ENCODE measurements around the gene SMYD3. TPM values are rescaled to one million over a fixed set of nuclear protein-coding genes. Genes with fewer than 3 reads are reported as not detected.

Gene SMYD3
- total RNA-seq, 1 donor from 2014 or later = 34.9 TPM

- Mint-ChIP-seq H3K36me3 (no peaks in the 10 kb centered on the region), H3K9me3 (no peaks in the 10 kb centered on the region), H3K4me1 (peaks cover 16% of the 10 kb centered on the region), H3K27ac (peak overlapping the region; percentile 33), H3K4me3 (no peak overlapping the region), H3K27me3 (ENCODE audit: low read depth) (no peaks in the 10 kb centered on the region)
- TF ChIP-seq CTCF (IDR thresholded peaks at IDR 0.05; ENCODE audit: unreplicated experiment) = no peak
- no peak for DNase-seq (ENCODE audit: low spot score in 2 of 2, unreplicated experiment in 2 of 2)
Observed at GRCh38 chr1:246139745-246140182, 367.3 kb downstream of the SMYD3 start.

- no peaks in the 10 kb centered on the region for H3K36me3 Mint-ChIP-seq
- H3K4me3 Mint-ChIP-seq = no peak overlapping the region
- no peak for DNase-seq (ENCODE audit: low spot score in 2 of 2, unreplicated experiment in 2 of 2)
- no peaks in the 10 kb centered on the region for H3K27me3 Mint-ChIP-seq (ENCODE audit: low read depth)
- H3K9me3 Mint-ChIP-seq = no peaks in the 10 kb centered on the region
- H3K27ac Mint-ChIP-seq = no peak overlapping the region
- no peak for TF ChIP-seq CTCF (IDR thresholded peaks at IDR 0.05; ENCODE audit: unreplicated experiment)
- peaks cover 16% of the 10 kb centered on the region for H3K4me1 Mint-ChIP-seq
Observed at GRCh38 chr1:246138781-246139180, 368.3 kb downstream of the SMYD3 start.

- Mint-ChIP-seq H3K36me3 (no peaks in the 10 kb centered on the region), H3K27me3 (ENCODE audit: low read depth) (no peaks in the 10 kb centered on the region), H3K27ac (no peak overlapping the region), H3K4me1 (peaks cover 16% of the 10 kb centered on the region), H3K4me3 (no peak overlapping the region), H3K9me3 (no peaks in the 10 kb centered on the region)
- TF ChIP-seq CTCF (IDR thresholded peaks at IDR 0.05; ENCODE audit: unreplicated experiment) = no peak
- DNase-seq (ENCODE audit: low spot score in 2 of 2, unreplicated experiment in 2 of 2) = no peak
Observed at GRCh38 chr1:246136477-246136876, 370.6 kb downstream of the SMYD3 start.

- no peak for DNase-seq (ENCODE audit: low spot score in 2 of 2, unreplicated experiment in 2 of 2)
- no peaks in the 10 kb centered on the region for H3K27me3 Mint-ChIP-seq (ENCODE audit: low read depth)
- TF ChIP-seq CTCF (IDR thresholded peaks at IDR 0.05; ENCODE audit: unreplicated experiment) = no peak
- no peak overlapping the region for H3K4me3 Mint-ChIP-seq
- H3K36me3 Mint-ChIP-seq = no peaks in the 10 kb centered on the region
- no peaks in the 10 kb centered on the region for H3K9me3 Mint-ChIP-seq
- H3K4me1 Mint-ChIP-seq = peaks cover 5% of the 10 kb centered on the region
- no peak overlapping the region for H3K27ac Mint-ChIP-seq
Observed at GRCh38 chr1:246134789-246135188, 372.3 kb downstream of the SMYD3 start.

GRCh38 chr1:246131095-246131494, 376.0 kb downstream of the SMYD3 start:
- no peak overlapping the region for H3K27ac Mint-ChIP-seq
- H3K36me3 Mint-ChIP-seq = no peaks in the 10 kb centered on the region
- no peaks in the 10 kb centered on the region for H3K9me3 Mint-ChIP-seq
- no peaks in the 10 kb centered on the region for H3K27me3 Mint-ChIP-seq (ENCODE audit: low read depth)
- no peak for TF ChIP-seq CTCF (IDR thresholded peaks at IDR 0.05; ENCODE audit: unreplicated experiment)
- DNase-seq (ENCODE audit: low spot score in 2 of 2, unreplicated experiment in 2 of 2) = no peak
- no peak overlapping the region for H3K4me3 Mint-ChIP-seq
- no peaks in the 10 kb centered on the region for H3K4me1 Mint-ChIP-seq

- TF ChIP-seq CTCF (IDR thresholded peaks at IDR 0.05; ENCODE audit: unreplicated experiment) = no peak
- Mint-ChIP-seq H3K36me3 (no peaks in the 10 kb centered on the region), H3K9me3 (no peaks in the 10 kb centered on the region), H3K4me1 (no peaks in the 10 kb centered on the region), H3K27me3 (ENCODE audit: low read depth) (no peaks in the 10 kb centered on the region), H3K4me3 (no peak overlapping the region), H3K27ac (no peak overlapping the region)
- DNase-seq (ENCODE audit: low spot score in 2 of 2, unreplicated experiment in 2 of 2) = no peak
Observed at GRCh38 chr1:246128494-246129069, 378.5 kb downstream of the SMYD3 start.

All from mesothelial cell of epicardium (in vitro differentiated cells).